CD14-positive monocyte (primary cell): ENCODE results near the gene HTR2B. TPM values are rescaled to one million over a fixed set of nuclear protein-coding genes. Genes with fewer than 3 reads are reported as not detected.
A peak's percentile ranks its signal among the peaks of the same experiment; 100 is the strongest.

Experiments used
- DNase-seq, 3 donors: peaks; one replicate each; pipeline ENCODE4 v3.0.0-alpha.2; 2011 to 2022
- H2AFZ ChIP-seq: 2 replicates; pipeline ENCODE4 v1.6.0; 2012; ENCODE audit warnings: mild to moderate bottlenecking, low read depth, low read length, inconsistent platforms; ENCODE audit not compliant: insufficient read depth, poor library complexity, severe bottlenecking
- H3K27ac ChIP-seq, 2 donors: 1 replicate in 1 of 2; 2 replicates in 1 of 2; pipeline ENCODE4 v1.5.1; 2012 to 2013; ENCODE audit warnings: low read length in 2 of 2, control low read depth in 1 of 2, inconsistent platforms in 1 of 2, low read depth in 1 of 2, mild to moderate bottlenecking in 1 of 2
- H3K27me3 ChIP-seq, 2 donors: one replicate each; pipeline versions ENCODE4 v1.6.0 to v1.6.1; 2011 to 2013; ENCODE audit warnings: low read length in 2 of 2; ENCODE audit not compliant: control insufficient read depth in 2 of 2, insufficient read depth in 2 of 2
- H3K36me3 ChIP-seq, 2 donors: replicated peaks in 1 of 2; 1 replicate in 1 of 2; 2 replicates in 1 of 2; pipeline versions ENCODE4 v1.5.1 to v1.6.1; 2012 to 2013; ENCODE audit warnings: low read length in 2 of 2, control low read depth in 1 of 2, inconsistent platforms in 1 of 2, mild to moderate bottlenecking in 1 of 2; ENCODE audit not compliant: insufficient read depth in 2 of 2, control insufficient read depth in 1 of 2
- H3K4me1 ChIP-seq, 2 donors: 1 replicate in 1 of 2; 2 replicates in 1 of 2; pipeline versions ENCODE4 v1.5.1 to v1.6.1; 2012 to 2013; ENCODE audit warnings: low read length in 2 of 2, control low read depth in 1 of 2, inconsistent platforms in 1 of 2, mild to moderate bottlenecking in 1 of 2, moderate library complexity in 1 of 2; ENCODE audit not compliant: insufficient read depth in 2 of 2, control insufficient read depth in 1 of 2
- H3K4me2 ChIP-seq: replicated peaks from 2 replicates; pipeline ENCODE3; 2012; ENCODE audit warnings: low read length, moderate library complexity, mild to moderate bottlenecking; ENCODE audit not compliant: poor library complexity, severe bottlenecking; ENCODE audit errors: extremely low read depth
- H3K4me3 ChIP-seq, 3 experiments: fragments of 200-600 bp in 1 of 3; sonication (generic) in 1 of 3; replicated peaks in 1 of 3; 1 replicate in 2 of 3; 2 replicates in 1 of 3; pipeline ENCODE4 v1.5.1; 2011 to 2013; ENCODE audit warnings: low read length in 3 of 3, mild to moderate bottlenecking in 3 of 3, control low read depth in 2 of 3, low read depth in 2 of 3, inconsistent platforms in 1 of 3, moderate library complexity in 1 of 3
- H3K79me2 ChIP-seq: 2 replicates; pipeline ENCODE4 v1.6.0; 2012; ENCODE audit warnings: mild to moderate bottlenecking, control low read depth, inconsistent platforms, low read length, moderate library complexity; ENCODE audit not compliant: insufficient read depth
- H3K9ac ChIP-seq: 2 replicates; pipeline ENCODE4 v1.6.0; 2017; ENCODE audit warnings: low read length, mild to moderate bottlenecking; ENCODE audit not compliant: insufficient read depth, poor library complexity, severe bottlenecking
- H3K9me3 ChIP-seq, 2 donors: replicated peaks in 1 of 2; 1 replicate in 1 of 2; 2 replicates in 1 of 2; pipeline versions ENCODE4 v1.5.1 to v1.6.1; 2012 to 2013; ENCODE audit warnings: low read length in 2 of 2, control low read depth in 1 of 2; ENCODE audit not compliant: control insufficient read depth in 1 of 2, insufficient read depth in 1 of 2
- H4K20me1 ChIP-seq: 2 replicates; pipeline ENCODE4 v1.6.0; 2012; ENCODE audit warnings: mild to moderate bottlenecking, low read length, control low read depth, moderate library complexity; ENCODE audit not compliant: insufficient read depth
- H3K27ac Mint-ChIP-seq, 7 donors: one replicate each; pipeline ENCODE4 v1.8.0; 2020; ENCODE audit warnings: mild to moderate bottlenecking in 7 of 7, mixed read lengths in 7 of 7, moderate library complexity in 6 of 7, inconsistent platforms in 2 of 7
- H3K27me3 Mint-ChIP-seq, 3 donors: one replicate each; pipeline ENCODE4 v1.8.0; 2021 to 2022; ENCODE audit warnings: low read depth in 3 of 3, mild to moderate bottlenecking in 3 of 3, mixed read lengths in 3 of 3, moderate library complexity in 3 of 3, inconsistent platforms in 1 of 3
- H3K36me3 Mint-ChIP-seq, 2 donors: one replicate each; pipeline ENCODE4 v1.8.0; 2020; ENCODE audit warnings: mixed read lengths in 2 of 2, inconsistent platforms in 1 of 2, mild to moderate bottlenecking in 1 of 2
- H3K4me1 Mint-ChIP-seq: one replicate; pipeline ENCODE4 v1.8.0; 2020; ENCODE audit warnings: mild to moderate bottlenecking, mixed read lengths
- H3K4me3 Mint-ChIP-seq, 2 donors: one replicate each; pipeline ENCODE4 v1.8.0; 2020; ENCODE audit warnings: mild to moderate bottlenecking in 2 of 2, mixed read lengths in 2 of 2, moderate library complexity in 1 of 2
- H3K9me3 Mint-ChIP-seq, 7 donors: one replicate each; pipeline ENCODE4 v1.8.0; 2020 to 2022; ENCODE audit warnings: mixed read lengths in 7 of 7, mild to moderate bottlenecking in 6 of 7, moderate library complexity in 6 of 7, inconsistent platforms in 2 of 7
- WGBS: methylation state at CpG from one replicate; pipeline ENCODE4 v1.1.5; 2013; ENCODE audit warnings: missing lambda C conversion rate; ENCODE audit not compliant: insufficient coverage; 5-methylcytosine and 5-hydroxymethylcytosine counted together
- intact Hi-C, 2 donors: fragments of 100-400 bp; cut with micrococcal nuclease; formaldehyde crosslinking; loops; one replicate each; pipeline versions ENCODE4 v1.15.0 to v1.15.1; 2023
- polyA plus RNA-seq, 3 donors: library from polyadenylated mRNA; depleted of rRNA in 1 of 3; unstranded in 2 of 3; stranded (reverse) in 1 of 3; fragments of 300-500 nt in 2 of 3; fragments of >200 nt in 1 of 3; fragmentation: Illumina TruSeq in 2 of 3; gene quantifications; 1 replicate in 2 of 3; 2 replicates in 1 of 3; pipeline ENCODE4 v1.2.3, GENCODE V29; 2012 to 2021
- TF ChIP-seq, protein P1 (sequence below): fragments of 200-600 bp; IDR thresholded peaks from one replicate; pipeline ENCODE4 v1.8.0; 2022; ENCODE audit warnings: antibody characterized with exemption, mild to moderate bottlenecking

HTR2B gene
- polyA plus RNA-seq, 3 donors, result not detected

DNA sequence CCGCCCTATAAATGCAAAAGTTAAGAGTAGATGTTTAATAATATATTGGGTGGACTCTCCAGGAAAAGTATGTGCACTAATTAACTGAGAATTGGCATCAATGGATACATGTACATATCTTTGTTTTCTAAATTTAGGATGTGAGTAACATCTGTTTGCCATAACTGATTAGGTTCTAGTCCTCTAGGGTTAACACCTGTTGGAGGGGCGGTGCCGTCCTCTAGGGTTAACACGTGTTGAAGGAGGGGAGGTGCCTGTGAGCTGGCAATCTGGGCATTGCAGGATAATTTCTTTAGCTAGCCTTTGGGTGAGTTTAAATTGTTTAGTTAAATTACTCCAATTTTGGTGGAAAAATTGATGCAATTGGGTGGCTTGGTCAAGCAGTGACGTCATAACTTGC, 30.9 kb downstream of the HTR2B start:
- Histone ChIP-seq H3K9me3 (peaks cover 4% of the 10 kb centered on the region in 2 donors), H3K4me3 (no peak overlapping the region), H3K79me2 (no peaks in the 10 kb centered on the region), H4K20me1 (no peaks in the 10 kb centered on the region), H3K27me3 (no peaks in the 10 kb centered on the region), H3K36me3 (peaks cover 55 to 98% of the 10 kb centered on the region in 2 donors), H3K9ac (no peak overlapping the region), H3K27ac (no peak overlapping the region), H2AFZ (no peak overlapping the region), H3K4me1 (no peaks in the 10 kb centered on the region), H3K4me2 (no peak overlapping the region)
- Mint-ChIP-seq H3K4me3 (no peak overlapping the region), H3K9me3 (peaks cover 9 to 17% (median 11%) of the 10 kb centered on the region in 7 donors), H3K27ac (no peak overlapping the region), H3K36me3 (peaks cover 85 to 96% of the 10 kb centered on the region in 2 donors), H3K27me3 (no peaks in the 10 kb centered on the region), H3K4me1 (no peaks in the 10 kb centered on the region)
- WGBS, result 100% methylated on average over 4 of the region's 5 CpGs
- intact Hi-C loops, result no loop called here
- TF ChIP-seq, protein P1, sequence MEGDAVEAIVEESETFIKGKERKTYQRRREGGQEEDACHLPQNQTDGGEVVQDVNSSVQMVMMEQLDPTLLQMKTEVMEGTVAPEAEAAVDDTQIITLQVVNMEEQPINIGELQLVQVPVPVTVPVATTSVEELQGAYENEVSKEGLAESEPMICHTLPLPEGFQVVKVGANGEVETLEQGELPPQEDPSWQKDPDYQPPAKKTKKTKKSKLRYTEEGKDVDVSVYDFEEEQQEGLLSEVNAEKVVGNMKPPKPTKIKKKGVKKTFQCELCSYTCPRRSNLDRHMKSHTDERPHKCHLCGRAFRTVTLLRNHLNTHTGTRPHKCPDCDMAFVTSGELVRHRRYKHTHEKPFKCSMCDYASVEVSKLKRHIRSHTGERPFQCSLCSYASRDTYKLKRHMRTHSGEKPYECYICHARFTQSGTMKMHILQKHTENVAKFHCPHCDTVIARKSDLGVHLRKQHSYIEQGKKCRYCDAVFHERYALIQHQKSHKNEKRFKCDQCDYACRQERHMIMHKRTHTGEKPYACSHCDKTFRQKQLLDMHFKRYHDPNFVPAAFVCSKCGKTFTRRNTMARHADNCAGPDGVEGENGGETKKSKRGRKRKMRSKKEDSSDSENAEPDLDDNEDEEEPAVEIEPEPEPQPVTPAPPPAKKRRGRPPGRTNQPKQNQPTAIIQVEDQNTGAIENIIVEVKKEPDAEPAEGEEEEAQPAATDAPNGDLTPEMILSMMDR, result no peak
- no peak for DNase-seq

DNA sequence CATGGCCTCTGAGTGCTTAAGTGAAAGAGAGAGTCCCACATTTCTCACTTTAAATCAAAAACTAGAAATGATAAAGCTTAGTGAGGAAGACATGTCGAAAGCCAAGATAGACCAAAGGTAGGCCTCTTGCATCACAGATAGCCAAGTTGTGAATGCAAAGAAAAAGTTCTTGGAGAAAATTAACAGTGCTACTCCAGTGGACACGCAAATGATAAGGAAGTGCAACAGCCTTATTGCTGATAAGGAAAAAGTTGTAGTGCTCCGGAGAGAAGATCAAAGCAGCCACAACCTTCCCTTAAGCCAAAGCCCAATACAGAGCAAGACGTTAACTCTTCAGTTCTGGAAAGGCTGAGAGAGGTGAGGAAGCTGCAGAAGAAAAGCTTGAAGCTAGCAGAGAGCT, 36.1 kb downstream of the HTR2B start:
- H3K36me3 ChIP-seq, result peaks cover 71 to 98% of the 10 kb centered on the region in 2 donors
- Mint-ChIP-seq H3K27me3 (no peaks in the 10 kb centered on the region), H3K27ac (peak overlapping the region in 1 of 7 donors; percentile 30), H3K9me3 (peaks cover 0 to 3% (median 0%) of the 10 kb centered on the region in 7 donors), H3K4me1 (peaks cover 2% of the 10 kb centered on the region), H3K4me3 (no peak overlapping the region), H3K36me3 (peaks cover 81 to 92% of the 10 kb centered on the region in 2 donors)
- no peaks in the 10 kb centered on the region for H3K27me3 ChIP-seq
- no peak overlapping the region for H3K9ac ChIP-seq
- no peak overlapping the region for H3K27ac ChIP-seq
- DNase-seq, result no peak
- H2AFZ ChIP-seq, result no peak overlapping the region
- peaks cover 0 to 2% of the 10 kb centered on the region in 2 donors for H3K9me3 ChIP-seq
- no peaks in the 10 kb centered on the region for H3K79me2 ChIP-seq
- no peak overlapping the region for H3K4me2 ChIP-seq
- no peaks in the 10 kb centered on the region for H4K20me1 ChIP-seq
- H3K4me3 ChIP-seq, result no peak overlapping the region
- intact Hi-C loops, result loop anchor here in 1 of 2 donors (10.0 kb wide), 1 partner anchor 1284 kb away; no protein-coding TSS in a partner anchor
- TF ChIP-seq, protein P1, result no peak
- 100% methylated on average over 1 of the region's 4 CpGs for WGBS
- no peaks in the 10 kb centered on the region for H3K4me1 ChIP-seq
